Gastrocnemius medialis (tissue), 4 donors: ENCODE results near the gene DMXL2.

ENCODE experiments used
- CTCF ChIP-seq, 5 experiments: fragments of 450-650 bp in 3 of 5; fragments of 200-600 bp in 2 of 5; sonication (generic) in 2 of 5; IDR thresholded peaks in 4 of 5; conservative IDR thresholded peaks in 1 of 5; 1 replicate in 4 of 5; 2 replicates in 1 of 5; pipeline ENCODE4 v1.5.1; 2016 to 2019; ENCODE audit warnings: antibody characterized with exemption in 5 of 5, mild to moderate bottlenecking in 3 of 5, moderate library complexity in 3 of 5
- POLR2A ChIP-seq, 2 donors: fragments of 450-650 bp; IDR thresholded peaks; one replicate each; pipeline ENCODE4 v1.6.1; 2017; ENCODE audit warnings: antibody characterized with exemption in 2 of 2, mild to moderate bottlenecking in 2 of 2, moderate library complexity in 2 of 2

- TF ChIP-seq CTCF (IDR thresholded peaks at IDR 0.05 in 4 of 5, conservative IDR thresholded peaks at IDR 0.05 in 1 of 5) (no peak), POLR2A (IDR thresholded peaks at IDR 0.05) (no peak)
Observed at GRCh38 chr15:51483520-51483919, 139.1 kb downstream of the DMXL2 start.
